Natural killer cell treated with Interleukin-12 subunit alpha and Interleukin-12 subunit beta and Interleukin-15 and Interleukin-18, amount 100 ng/mL, for 72 hours (primary cell): ENCODE results near the gene MTNR1A. TPM values are rescaled to one million over a fixed set of nuclear protein-coding genes. Genes with fewer than 3 reads are reported as not detected.
A peak's percentile ranks its signal among the peaks of the same experiment; 100 is the strongest.

Experiments used
- ATAC-seq, 2 donors: fragments of 150-1000 bp; cut with Tn5 transposase in 1 of 2; sonication (Bioruptor Pico), chemical (Tn5 transposase) in 1 of 2; 2 replicates each; pipeline ENCODE4 v1.10.0; 2021
- DNase-seq: peaks from one replicate; pipeline ENCODE4 v3.0.0; 2022; ENCODE audit warnings: low spot score
- H3K27ac Mint-ChIP-seq, 2 donors: 1 replicate in 1 of 2; 2 replicates in 1 of 2; pipeline ENCODE4 v1.8.0; 2022; ENCODE audit warnings: mixed read lengths in 2 of 2, mild to moderate bottlenecking in 1 of 2, moderate library complexity in 1 of 2
- H3K27me3 Mint-ChIP-seq, 2 donors: 1 replicate in 1 of 2; 2 replicates in 1 of 2; pipeline ENCODE4 v1.8.0; 2022; ENCODE audit warnings: mixed read lengths in 2 of 2
- H3K36me3 Mint-ChIP-seq: one replicate; pipeline ENCODE4 v1.8.0; 2022; ENCODE audit warnings: mixed read lengths
- H3K4me1 Mint-ChIP-seq, 2 donors: 1 replicate in 1 of 2; 2 replicates in 1 of 2; pipeline ENCODE4 v1.8.0; 2022; ENCODE audit warnings: low read depth in 2 of 2, mixed read lengths in 2 of 2, mild to moderate bottlenecking in 1 of 2
- H3K4me3 Mint-ChIP-seq: one replicate; pipeline ENCODE4 v1.8.0; 2022; ENCODE audit warnings: mixed read lengths
- H3K9me3 Mint-ChIP-seq: 2 replicates; pipeline ENCODE4 v1.8.0; 2022; ENCODE audit warnings: mixed read lengths
- total RNA-seq, 2 donors: library from RNA; stranded (reverse); gene quantifications; one replicate each; pipeline ENCODE4 v1.2.3, GENCODE V29; 2022

MTNR1A gene
- not detected for total RNA-seq

- peaks cover 4% of the 10 kb centered on the region for H3K36me3 Mint-ChIP-seq
- ATAC-seq (peak; percentile 32 to 38), DNase-seq (no peak)
- H3K9me3 Mint-ChIP-seq: no peaks in the 10 kb centered on the region
- H3K4me1 Mint-ChIP-seq: peaks cover 0 to 3% of the 10 kb centered on the region in 2 donors
- no peak within 1 kb of the TSS for H3K27ac Mint-ChIP-seq
- H3K4me3 Mint-ChIP-seq: no peak within 1 kb of the TSS
- peaks cover 12 to 14% of the 10 kb centered on the region in 2 donors for H3K27me3 Mint-ChIP-seq
These were observed at the start of gene MTNR1A for GRCh38 chr4:186554914-186555827. Gene MTNR1A (minus strand): TSS chr4:186555567. CDS start chr4:186555365, 202 bp downstream.

- peaks cover 8% of the 10 kb centered on the region for H3K9me3 Mint-ChIP-seq
- no peaks in the 10 kb centered on the region for H3K27me3 Mint-ChIP-seq
- ATAC-seq (no peak), DNase-seq (no peak)
- H3K4me1 Mint-ChIP-seq: no peaks in the 10 kb centered on the region
- H3K36me3 Mint-ChIP-seq: no peaks in the 10 kb centered on the region
- no peak overlapping the region for H3K27ac Mint-ChIP-seq
- H3K4me3 Mint-ChIP-seq: no peak overlapping the region
These were observed 48.9 kb upstream of the MTNR1A start for GRCh38 chr4:186604124-186604807.

- no peak for DNase-seq
- Mint-ChIP-seq H3K4me1 (no peaks in the 10 kb centered on the region), H3K27me3 (no peaks in the 10 kb centered on the region), H3K9me3 (peaks cover 7% of the 10 kb centered on the region), H3K36me3 (no peaks in the 10 kb centered on the region), H3K27ac (no peak overlapping the region), H3K4me3 (no peak overlapping the region)
- no peak for ATAC-seq
These were observed 47.6 kb upstream of the MTNR1A start for GRCh38 chr4:186602978-186603377.

- H3K27me3 Mint-ChIP-seq: no peaks in the 10 kb centered on the region
- H3K4me1 Mint-ChIP-seq: no peaks in the 10 kb centered on the region
- DNase-seq: no peak
- no peak overlapping the region for H3K27ac Mint-ChIP-seq
- ATAC-seq: no peak
- no peak overlapping the region for H3K4me3 Mint-ChIP-seq
- H3K9me3 Mint-ChIP-seq: no peaks in the 10 kb centered on the region
- no peaks in the 10 kb centered on the region for H3K36me3 Mint-ChIP-seq
These were observed 44.1 kb upstream of the MTNR1A start for GRCh38 chr4:186599483-186599882.

GRCh38 chr4:186598686-186599085, 43.3 kb upstream of the MTNR1A start:
- ATAC-seq (no peak), DNase-seq (no peak)
- Mint-ChIP-seq H3K9me3 (no peaks in the 10 kb centered on the region), H3K4me1 (no peaks in the 10 kb centered on the region), H3K4me3 (no peak overlapping the region), H3K27ac (no peak overlapping the region), H3K36me3 (no peaks in the 10 kb centered on the region), H3K27me3 (no peaks in the 10 kb centered on the region)

GRCh38 chr4:186596850-186597390, 41.6 kb upstream of the MTNR1A start:
- no peak for DNase-seq
- no peak overlapping the region for H3K4me3 Mint-ChIP-seq
- no peaks in the 10 kb centered on the region for H3K36me3 Mint-ChIP-seq

GRCh38 chr4:186596346-186596745, 41.0 kb upstream of the MTNR1A start:
- no peaks in the 10 kb centered on the region for H3K36me3 Mint-ChIP-seq
- DNase-seq (no peak), ATAC-seq (no peak)
- H3K4me1 Mint-ChIP-seq: no peaks in the 10 kb centered on the region
- H3K27ac Mint-ChIP-seq: no peak overlapping the region
- no peak overlapping the region for H3K4me3 Mint-ChIP-seq
- no peaks in the 10 kb centered on the region for H3K27me3 Mint-ChIP-seq
- no peaks in the 10 kb centered on the region for H3K9me3 Mint-ChIP-seq

More at GRCh38 chr4:186596850-186597390, 41.6 kb upstream of the MTNR1A start:
- Mint-ChIP-seq H3K9me3 (no peaks in the 10 kb centered on the region), H3K4me1 (no peaks in the 10 kb centered on the region), H3K27me3 (no peaks in the 10 kb centered on the region), H3K27ac (no peak overlapping the region)
- ATAC-seq: no peak

- Mint-ChIP-seq H3K36me3 (no peaks in the 10 kb centered on the region), H3K9me3 (no peaks in the 10 kb centered on the region), H3K27me3 (no peaks in the 10 kb centered on the region), H3K4me1 (no peaks in the 10 kb centered on the region), H3K27ac (no peak overlapping the region), H3K4me3 (no peak overlapping the region)
- DNase-seq (no peak), ATAC-seq (no peak)
These were observed 38.2 kb upstream of the MTNR1A start for GRCh38 chr4:186593587-186593973.

- Mint-ChIP-seq H3K36me3 (no peaks in the 10 kb centered on the region), H3K27me3 (no peaks in the 10 kb centered on the region), H3K4me3 (no peak overlapping the region), H3K27ac (no peak overlapping the region), H3K9me3 (no peaks in the 10 kb centered on the region), H3K4me1 (no peaks in the 10 kb centered on the region)
- DNase-seq: no peak
- ATAC-seq: no peak
These were observed 37.7 kb upstream of the MTNR1A start for GRCh38 chr4:186592966-186593586.

GRCh38 chr4:186592445-186592844, 37.1 kb upstream of the MTNR1A start:
- Mint-ChIP-seq H3K4me3 (no peak overlapping the region), H3K27me3 (no peaks in the 10 kb centered on the region), H3K4me1 (no peaks in the 10 kb centered on the region), H3K27ac (no peak overlapping the region), H3K36me3 (no peaks in the 10 kb centered on the region), H3K9me3 (no peaks in the 10 kb centered on the region)
- ATAC-seq (no peak), DNase-seq (no peak)

GRCh38 chr4:186591651-186592050, 36.3 kb upstream of the MTNR1A start:
- DNase-seq: no peak
- no peak for ATAC-seq
- H3K4me1 Mint-ChIP-seq: no peaks in the 10 kb centered on the region
- no peaks in the 10 kb centered on the region for H3K27me3 Mint-ChIP-seq
- H3K36me3 Mint-ChIP-seq: no peaks in the 10 kb centered on the region
- H3K9me3 Mint-ChIP-seq: no peaks in the 10 kb centered on the region
- no peak overlapping the region for H3K27ac Mint-ChIP-seq
- no peak overlapping the region for H3K4me3 Mint-ChIP-seq

GRCh38 chr4:186588503-186588902, 33.1 kb upstream of the MTNR1A start:
- Mint-ChIP-seq H3K4me1 (no peaks in the 10 kb centered on the region), H3K9me3 (no peaks in the 10 kb centered on the region), H3K4me3 (no peak overlapping the region), H3K36me3 (no peaks in the 10 kb centered on the region), H3K27me3 (no peaks in the 10 kb centered on the region), H3K27ac (no peak overlapping the region)
- ATAC-seq (peak in 1 of 2 donors; percentile 24), DNase-seq (no peak)

GRCh38 chr4:186587416-186588018, 32.1 kb upstream of the MTNR1A start:
- Mint-ChIP-seq H3K4me1 (no peaks in the 10 kb centered on the region), H3K4me3 (no peak overlapping the region), H3K36me3 (no peaks in the 10 kb centered on the region), H3K9me3 (no peaks in the 10 kb centered on the region), H3K27me3 (no peaks in the 10 kb centered on the region), H3K27ac (no peak overlapping the region)
- ATAC-seq (no peak), DNase-seq (no peak)
